ENCODE results near the gene MEI4.
"Not testable (repeated sequence)": the region's sequence is repeated elsewhere in the genome, so short reads cannot be mapped to it uniquely, and the experiment has no call there.

The MEI4 gene

DNA sequence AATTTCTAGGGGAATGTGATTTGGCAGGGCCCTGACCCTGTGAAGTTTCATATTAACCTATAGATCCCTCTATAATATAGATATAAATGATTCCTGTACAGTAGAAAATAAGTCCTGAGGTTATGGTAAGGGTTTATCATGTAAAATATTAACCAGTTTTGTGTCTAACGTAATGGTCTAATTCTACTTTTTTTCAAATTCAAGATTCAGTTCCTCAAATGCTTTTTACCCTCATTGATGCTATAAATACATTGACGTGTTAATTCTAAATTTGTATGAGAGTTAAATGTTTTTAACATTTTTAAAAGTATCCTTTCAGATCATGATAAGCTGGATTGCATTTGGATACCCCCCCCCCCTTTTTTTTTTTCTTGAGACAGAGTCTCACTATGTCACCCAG, 169.4 kb downstream of the MEI4 start:
- DNase-seq: no peak

- no peak for DNase-seq
Measured at GRCh38 chr6:77825204-77825603, 172.4 kb downstream of the MEI4 start.

DNA sequence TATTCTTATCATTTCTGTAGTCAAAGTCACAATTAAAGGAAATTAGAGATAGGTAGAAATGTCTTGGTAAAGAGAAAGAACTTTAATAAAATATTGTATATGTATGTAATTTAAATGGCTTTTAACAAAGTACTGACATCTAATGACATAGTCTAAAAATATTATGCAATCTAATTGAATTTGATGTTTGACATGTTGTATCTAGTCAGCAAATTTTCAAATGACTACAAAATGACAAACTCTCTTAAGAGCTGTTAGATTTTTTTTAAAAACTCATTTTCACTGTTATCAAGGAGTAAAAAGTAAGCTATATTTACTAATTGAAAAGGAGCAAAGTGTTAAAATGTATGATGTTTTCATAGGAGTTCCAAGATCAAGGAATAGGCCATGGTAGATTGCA, 176.9 kb downstream of the MEI4 start:
- no peak for DNase-seq

- DNase-seq: not testable (repeated sequence)
Measured at GRCh38 chr6:77833749-77834148, 180.9 kb downstream of the MEI4 start.

GRCh38 chr6:77834591-77834996, 181.8 kb downstream of the MEI4 start:
- DNase-seq: no peak

DNA sequence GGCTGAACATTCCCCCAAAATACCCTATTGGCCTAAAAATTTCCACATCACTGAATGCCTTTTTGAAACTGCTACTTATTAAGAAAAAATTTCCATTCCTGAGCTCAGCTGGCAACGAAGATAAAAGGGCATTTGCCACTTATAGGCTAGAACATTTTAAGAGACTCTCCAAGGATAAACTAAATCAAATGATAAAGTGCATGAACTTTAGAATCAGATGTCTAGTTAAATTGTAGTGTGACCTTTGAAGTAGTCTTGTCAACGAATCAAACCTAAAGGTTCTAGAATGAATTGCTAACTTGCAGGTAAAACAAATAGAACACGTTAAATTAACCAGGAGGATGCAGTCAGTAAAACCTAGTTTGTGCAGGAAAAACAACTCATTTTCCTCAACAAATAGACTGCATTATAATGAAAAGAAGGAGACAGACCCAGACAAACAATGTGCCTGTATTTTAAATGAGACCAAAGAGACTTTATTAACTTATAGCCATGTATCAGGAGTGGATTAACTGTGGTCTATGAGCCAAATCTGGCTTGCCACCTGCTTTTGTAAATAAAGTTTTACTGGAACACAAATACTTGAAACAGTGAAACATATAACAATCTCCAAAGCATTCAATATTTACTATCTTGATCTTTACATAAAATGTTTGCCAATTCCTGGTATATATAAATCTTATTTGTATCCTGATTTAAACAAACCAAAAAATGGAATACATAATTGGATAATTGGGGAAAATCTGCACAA, 184.4 kb downstream of the MEI4 start:
- DNase-seq: no peak

DNA sequence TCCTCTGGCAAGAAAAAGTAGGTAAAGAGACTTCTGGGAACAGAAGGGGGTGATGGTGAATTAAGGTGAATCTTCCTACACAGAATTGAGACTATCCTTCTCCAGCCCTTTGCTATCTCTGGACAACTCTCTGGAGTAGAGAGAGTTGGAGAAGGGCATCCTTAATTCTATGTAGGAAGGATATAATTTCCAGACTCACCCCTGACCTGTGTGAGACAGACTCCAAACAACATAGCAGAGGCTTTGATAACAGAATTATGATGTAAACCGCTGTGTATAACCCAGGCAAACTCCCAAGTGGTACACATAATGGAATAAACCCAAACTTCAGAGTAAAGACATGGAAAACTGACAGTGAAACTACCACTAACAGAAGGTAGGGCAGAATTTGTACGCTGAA, 186.5 kb downstream of the MEI4 start:
- no peak for DNase-seq

DNA sequence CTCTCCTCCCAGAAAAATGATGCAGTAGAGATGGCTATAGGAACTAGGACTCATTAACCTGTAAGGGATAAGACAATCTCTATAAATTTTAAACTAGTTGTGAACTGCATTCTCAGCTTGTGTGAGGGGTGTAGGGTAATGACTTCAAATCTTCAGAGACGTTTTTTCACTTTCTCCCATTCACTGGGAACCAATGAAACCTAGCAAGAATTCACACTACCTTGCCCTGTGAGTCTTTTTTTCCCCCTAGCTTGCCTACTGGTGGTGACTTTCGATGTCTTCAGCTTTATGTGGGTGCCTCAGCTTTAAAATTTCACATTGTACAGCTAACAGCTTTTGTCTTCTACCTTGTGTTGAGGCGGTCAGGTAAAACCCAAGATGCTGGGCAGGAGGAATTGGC, 192.0 kb downstream of the MEI4 start:
- DNase-seq: no peak

DNA sequence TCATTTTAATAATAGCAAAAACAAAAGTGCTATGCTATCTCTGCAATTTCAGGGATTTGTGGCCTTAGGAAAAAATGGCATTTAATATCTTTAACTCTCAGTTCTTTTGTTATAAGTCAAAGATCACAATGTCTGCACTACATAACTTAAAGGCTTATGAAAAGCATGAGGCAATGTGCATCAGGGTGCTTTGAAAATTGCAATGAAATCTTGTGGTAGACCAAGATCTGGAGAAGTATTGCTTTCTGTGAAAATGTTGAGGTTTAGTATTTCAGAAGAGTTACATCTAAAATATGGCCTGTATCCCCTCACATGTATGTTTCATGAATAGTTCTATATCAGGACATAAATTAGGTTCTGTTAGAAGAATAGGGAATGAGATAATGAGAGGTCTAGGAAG, 200.6 kb downstream of the MEI4 start:
- DNase-seq: no peak

DNA sequence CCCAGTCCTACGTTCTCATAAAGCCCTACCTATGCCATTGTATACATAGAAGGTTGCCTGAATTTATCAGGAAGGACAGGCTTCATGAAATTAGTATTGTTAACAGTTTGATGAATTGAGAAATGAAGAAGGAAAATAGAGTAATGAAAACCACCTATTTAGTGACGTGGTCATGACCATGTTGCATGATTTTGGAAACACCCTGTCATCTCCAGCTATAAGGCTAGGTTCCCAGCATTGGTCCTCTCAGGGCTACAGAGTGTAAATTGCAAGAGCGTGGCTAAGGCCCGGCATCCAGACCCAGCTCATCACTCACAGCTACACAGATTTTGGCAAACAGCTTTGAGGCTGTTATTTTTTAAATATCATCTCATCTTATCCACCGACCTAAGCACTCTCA, 203.6 kb downstream of the MEI4 start:
- DNase-seq: no peak

DNA sequence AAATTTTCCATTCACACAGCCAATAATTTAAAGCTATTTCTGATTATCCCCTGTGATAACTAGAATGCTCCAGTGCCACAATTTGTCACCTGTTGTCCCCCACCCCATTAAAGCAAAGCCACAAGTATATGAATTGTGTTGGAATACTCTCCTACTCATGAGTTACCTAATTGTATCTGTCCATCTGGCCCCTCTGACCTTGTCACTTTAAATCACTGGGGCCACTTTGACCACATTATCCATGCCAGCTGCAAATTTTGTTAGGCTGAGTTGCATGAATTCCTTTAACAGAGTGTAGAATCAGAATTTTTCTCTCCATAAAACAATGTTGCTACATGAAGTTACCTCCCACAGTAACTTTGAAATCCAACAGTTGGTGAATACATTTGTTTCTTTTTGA, 204.6 kb downstream of the MEI4 start:
- DNase-seq: no peak

DNA sequence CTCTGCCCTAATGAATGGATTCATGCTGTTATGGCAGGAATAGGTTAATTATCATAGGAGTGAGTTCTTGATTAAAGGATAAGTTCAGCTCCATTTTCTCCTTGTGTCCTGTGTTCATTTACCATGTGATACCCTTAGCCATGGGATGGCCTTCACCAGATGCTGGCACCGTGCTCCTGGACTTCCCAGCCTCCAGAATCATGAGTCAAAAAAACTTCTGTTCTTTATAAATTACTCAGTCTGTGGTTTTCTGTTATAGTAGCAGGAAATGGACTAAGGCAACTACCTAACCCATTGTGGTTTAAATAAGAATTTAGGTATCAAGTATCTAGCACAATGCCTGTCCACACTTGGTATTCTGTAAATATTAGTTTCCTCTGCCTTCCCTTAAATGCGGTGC, 223.5 kb downstream of the MEI4 start:
- no peak for DNase-seq

- DNase-seq: no peak
Measured at GRCh38 chr6:77879527-77879926, 226.7 kb downstream of the MEI4 start.

GRCh38 chr6:77880501-77880900, 227.7 kb downstream of the MEI4 start:
- DNase-seq: no peak

DNA sequence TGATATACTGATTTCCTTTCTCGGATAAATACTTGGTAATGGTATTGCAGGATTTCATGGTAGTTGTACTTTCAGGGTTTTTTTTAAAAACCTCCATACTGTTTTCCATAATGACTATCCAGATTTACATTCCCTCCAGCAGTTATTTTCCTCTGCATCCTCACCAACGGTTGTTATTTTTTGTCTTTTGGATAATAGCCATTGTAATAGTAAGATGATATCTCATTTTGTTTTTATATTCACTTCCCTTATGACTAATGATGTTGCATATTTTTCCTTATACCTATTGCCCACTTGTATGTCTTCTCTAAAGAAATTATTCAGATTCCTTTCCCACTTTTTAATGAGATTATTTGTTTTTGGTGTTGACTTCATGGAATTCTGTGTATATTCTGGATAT, 231.0 kb downstream of the MEI4 start:
- DNase-seq: no peak

- no peak for DNase-seq
Measured at GRCh38 chr6:77893391-77893790, 240.6 kb downstream of the MEI4 start.

GRCh38 chr6:77906070-77906469, 253.2 kb downstream of the MEI4 start:
- DNase-seq: no peak

GRCh38 chr6:77910826-77911225, 258.0 kb downstream of the MEI4 start:
- DNase-seq: no peak

DNA sequence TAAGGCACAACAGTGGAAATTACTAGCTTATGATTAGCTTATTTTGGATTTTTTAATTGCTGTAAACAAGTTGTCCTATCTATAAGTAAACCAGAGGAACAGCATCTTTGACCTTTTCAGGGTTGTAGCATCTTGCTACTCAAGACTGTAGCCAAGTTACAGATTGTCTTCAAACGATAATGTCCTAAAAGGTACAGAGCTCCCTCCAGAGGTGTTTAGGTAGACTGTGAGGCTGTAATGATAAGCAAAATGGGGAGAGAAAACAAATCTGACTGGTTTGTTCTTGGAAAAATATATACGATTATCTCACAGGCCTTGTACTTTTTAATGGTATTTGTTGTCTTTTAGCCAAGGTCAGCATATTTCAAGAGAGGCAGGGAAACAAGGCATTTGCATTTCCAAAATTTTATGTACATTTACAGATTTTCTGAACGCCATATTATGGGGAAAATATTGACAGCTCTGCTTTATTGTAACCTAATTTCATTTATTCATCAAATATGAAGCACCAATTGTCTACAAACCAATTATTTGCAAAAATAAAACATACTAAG, 273.4 kb downstream of the MEI4 start:
- no peak for DNase-seq

DNA sequence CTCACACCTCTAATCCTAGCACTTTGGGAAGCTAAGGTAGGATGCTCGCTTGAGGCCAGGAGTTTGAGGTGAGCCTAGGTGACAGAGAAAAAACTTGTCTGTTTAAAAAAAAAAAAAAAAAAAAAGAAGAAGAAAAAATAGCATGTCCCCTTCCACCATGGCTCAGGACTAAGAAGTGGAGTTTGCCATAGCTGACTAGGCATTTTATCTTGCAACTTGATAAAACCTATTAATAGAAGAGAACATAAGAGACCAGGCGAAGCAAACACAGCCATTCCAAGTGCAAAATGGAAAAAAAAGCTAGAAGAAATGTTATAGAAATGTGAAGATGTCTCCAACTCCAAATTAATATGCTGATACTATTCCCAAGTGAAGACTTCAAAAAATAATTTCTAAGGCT, 277.5 kb downstream of the MEI4 start:
- DNase-seq: no peak

- DNase-seq: no peak
Measured at GRCh38 chr6:77930952-77931351, 278.1 kb downstream of the MEI4 start.

DNA sequence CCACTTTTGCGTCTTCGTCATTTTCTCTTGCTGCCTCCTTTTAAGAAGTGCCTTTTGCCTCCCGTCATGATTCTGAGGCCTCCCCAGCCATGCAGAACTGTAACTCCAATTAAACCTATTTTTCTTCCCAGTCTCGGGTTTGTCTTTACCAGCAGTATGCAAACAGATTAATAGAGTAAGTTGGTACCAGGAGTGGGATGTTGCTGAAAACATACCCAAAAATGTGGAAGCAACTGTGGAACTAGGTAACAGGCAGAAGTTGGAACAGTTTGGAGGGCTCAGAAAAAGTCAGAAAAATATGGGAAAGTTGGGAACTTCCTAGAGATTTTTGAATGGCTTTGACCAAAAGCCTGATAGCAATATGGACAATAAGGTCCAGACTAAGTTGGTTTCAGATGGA, 309.2 kb downstream of the MEI4 start:
- no peak for DNase-seq

DNA sequence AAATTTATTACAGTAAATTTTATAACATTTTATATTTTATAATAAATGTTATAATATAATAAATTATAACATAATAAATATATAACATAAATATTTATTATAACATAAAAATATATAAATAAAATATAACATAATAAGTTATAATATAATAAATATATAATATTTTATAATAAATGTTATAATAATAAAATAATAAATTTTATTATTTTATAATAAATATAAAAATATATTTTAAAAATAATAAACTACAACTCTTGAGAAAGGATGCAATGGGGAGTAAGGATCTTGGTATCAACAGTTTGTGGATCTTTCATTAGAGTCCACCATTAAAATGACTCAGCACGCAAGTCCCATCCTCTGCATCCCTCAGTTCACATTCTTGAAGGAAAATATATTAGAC, 312.6 kb downstream of the MEI4 start:
- no peak for DNase-seq

GRCh38 chr6:77972334-77972733, 319.5 kb downstream of the MEI4 start:
- DNase-seq: no peak
